GM18498 (cell line): ENCODE data around the gene HDAC4.
A peak's percentile ranks its signal among the peaks of the same experiment; 100 is the strongest.
"Not testable (repeated sequence)": the region's sequence is repeated elsewhere in the genome, so short reads cannot be mapped to it uniquely, and the experiment has no call there.

Experiments
- ATAC-seq: cut with Tn5 transposase; IDR thresholded peaks from one replicate; pipeline ENCODE4 v1.9.1; 2021; ENCODE audit warnings: mild to moderate bottlenecking, moderate library complexity; ENCODE audit not compliant: unreplicated experiment

The HDAC4 gene

GRCh38 chr2:239042046-239042445, 358.8 kb downstream of the HDAC4 start:
- no peak for ATAC-seq

DNA sequence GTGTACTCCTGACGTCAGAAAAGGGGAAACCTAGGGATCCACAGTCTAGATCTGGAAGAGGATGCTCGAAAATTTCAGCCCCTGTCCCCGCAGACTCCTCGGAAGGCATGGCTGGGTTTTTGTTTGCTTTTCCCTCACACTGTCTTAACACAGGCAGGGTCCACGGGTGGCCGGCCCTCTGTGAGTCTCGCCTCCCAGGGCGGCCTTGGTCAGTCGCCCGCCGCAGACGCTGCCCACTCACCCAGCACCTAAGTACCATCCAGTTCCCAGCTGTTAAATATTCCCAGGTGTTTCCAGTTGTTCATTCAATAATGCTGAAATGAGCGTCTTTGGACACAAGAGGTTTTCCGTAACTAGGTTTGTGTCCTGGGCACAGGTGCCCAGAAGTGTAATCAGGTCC, 359.8 kb downstream of the HDAC4 start:
- ATAC-seq = no peak

DNA sequence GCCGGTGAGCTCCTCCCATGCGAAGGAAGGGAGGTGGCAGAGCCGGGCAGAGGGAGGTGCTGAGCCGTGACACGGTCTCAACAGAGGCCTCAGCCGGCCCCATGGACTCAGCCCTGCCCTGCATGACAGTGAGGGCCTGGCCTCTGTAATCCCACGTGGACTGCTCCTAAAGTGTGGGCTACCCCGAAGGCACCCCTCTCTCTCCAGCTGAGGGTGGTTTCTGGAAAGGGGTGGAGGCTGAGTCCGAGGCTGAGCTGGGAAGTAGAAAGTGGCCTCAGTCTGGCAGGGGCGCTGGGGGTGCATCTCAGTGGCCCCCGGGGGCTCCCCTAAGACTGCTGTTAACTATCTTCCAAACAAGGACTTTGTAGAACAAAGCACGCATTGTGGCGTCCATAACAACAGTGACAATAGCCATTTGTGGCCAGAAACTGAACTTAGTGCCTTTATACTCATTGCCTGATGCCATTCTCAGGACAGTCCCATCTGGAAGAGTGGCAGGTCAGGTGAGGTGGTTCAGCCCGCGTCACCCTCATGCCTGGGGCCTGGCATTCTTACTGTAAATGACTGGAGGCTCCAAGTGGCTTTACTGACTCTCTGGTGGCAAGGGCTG, 360.6 kb downstream of the HDAC4 start:
- no peak for ATAC-seq

DNA sequence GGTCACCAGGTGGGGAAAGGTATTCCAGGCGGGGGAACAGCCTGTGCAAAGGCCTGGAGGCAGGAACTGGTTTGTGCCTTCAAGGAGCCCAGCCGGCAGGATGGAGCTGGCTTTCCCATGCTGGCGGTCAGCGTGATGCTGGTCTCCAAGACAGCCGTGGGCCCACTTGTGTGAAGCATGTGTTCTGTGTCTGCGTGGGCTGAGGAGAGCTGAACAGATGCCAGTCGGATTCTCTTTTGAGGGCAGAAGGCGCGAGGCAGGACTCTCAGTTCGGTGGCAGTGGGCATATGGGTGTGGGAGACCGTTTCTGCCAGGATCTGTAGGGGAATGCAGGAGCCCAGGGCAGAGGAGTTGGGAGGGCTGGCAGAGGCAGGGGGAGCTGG, 361.4 kb downstream of the HDAC4 start:
- no peak for ATAC-seq

DNA sequence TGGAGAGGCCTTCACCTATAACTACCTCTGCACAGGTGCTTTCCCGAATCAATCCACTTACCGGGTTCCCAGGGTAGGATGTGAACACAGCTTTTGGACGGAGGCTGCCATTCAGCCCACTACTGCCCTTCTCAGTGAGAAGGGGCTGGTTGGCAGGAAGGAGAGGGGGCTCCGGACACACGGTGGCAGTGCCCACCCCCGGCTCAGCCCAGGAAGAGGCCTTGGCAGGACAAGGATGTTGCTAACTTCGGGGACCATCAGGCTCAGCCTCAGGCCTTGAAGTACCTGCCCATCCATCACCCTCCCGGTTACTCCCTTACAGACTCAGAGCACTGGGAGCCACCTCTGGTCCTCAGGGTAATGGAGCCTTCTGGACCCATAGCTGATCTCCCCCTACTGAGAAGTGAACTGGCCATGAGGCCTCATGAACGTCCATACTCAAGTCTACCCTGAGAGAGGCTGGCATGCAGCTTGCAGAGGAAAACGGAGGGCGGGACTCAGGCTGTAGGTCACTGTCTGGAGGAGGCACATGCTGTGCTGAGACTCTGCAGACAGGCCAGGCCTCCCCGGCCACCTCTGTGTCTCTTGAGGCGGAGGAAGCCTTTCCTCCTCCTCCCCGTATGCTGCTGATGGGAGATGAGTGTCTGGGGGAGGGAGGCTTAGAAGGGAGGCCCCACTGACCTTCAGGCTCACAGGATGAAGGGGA, 361.9 kb downstream of the HDAC4 start:
- ATAC-seq = no peak

DNA sequence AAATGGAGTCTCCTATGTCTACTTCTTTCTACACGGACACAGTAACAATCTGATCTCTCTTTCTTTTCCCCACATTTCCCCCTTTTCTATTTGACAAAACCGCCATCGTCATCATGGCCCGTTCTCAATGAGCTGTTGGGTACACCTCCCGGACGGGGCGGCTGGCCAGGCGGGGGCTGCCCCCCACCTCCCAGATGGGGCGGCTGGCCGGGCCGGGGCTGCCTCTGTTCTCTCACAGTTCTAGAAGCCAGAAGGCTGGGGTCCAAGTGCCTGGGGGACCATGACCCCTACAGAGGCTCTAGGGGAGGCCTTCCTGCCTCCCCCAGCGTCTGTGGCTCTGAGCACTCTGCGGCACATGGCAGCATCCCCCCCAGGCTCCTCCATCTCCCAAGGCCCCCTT, 362.5 kb downstream of the HDAC4 start:
- ATAC-seq = not testable (repeated sequence)

DNA sequence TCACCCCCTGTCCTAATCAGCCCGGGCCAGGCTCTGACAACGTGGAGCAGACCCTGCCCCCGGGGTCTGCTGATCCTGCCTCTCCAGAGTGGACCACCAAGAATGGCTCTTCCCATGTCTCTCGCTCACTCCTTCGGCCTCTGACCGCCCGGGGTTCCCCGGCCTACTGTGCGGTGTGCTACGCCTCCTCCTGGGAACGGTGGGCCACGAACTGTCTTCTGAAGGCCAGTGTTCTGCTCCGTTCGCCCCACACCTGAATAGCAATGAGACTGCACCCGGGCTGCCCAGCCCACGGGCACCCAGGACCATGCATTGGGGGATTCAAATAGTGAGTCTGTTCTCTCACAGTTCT, 363.3 kb downstream of the HDAC4 start:
- ATAC-seq = no peak

DNA sequence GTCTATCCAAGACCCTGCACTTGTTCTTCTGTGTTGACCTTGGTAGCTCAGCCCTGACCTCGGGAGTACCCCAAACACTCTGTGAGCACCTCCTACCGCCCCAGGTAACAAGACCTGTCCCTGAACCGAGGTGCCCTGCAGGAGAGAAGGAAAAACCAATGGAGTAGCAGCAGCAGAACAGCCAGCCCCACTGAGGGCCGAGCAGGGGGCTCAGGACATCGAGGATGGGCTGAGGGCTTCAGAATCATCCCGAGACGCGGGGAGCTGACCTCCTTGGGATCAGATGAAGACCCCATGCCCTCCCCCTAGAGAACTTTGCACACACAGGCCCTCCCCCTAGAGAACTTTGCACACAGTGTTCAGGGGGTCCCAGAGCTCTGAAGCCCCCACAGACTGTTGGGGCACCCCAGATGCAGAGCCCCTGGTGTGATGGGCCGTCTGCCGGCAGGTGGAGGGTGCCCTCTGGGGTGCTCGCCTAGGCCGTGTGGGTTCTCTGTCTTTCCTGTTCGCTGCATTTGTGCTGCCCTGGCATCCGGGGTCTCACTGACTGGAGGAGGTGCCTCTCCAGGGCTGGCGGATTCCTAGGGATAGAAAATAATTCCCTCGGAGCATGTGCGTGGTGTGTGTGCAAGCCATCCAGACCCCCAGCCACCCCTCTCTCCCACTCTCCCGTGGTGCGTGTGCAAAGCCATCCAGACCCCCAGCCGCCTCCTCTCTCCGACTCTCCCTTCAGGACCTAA, 363.8 kb downstream of the HDAC4 start:
- ATAC-seq = no peak

DNA sequence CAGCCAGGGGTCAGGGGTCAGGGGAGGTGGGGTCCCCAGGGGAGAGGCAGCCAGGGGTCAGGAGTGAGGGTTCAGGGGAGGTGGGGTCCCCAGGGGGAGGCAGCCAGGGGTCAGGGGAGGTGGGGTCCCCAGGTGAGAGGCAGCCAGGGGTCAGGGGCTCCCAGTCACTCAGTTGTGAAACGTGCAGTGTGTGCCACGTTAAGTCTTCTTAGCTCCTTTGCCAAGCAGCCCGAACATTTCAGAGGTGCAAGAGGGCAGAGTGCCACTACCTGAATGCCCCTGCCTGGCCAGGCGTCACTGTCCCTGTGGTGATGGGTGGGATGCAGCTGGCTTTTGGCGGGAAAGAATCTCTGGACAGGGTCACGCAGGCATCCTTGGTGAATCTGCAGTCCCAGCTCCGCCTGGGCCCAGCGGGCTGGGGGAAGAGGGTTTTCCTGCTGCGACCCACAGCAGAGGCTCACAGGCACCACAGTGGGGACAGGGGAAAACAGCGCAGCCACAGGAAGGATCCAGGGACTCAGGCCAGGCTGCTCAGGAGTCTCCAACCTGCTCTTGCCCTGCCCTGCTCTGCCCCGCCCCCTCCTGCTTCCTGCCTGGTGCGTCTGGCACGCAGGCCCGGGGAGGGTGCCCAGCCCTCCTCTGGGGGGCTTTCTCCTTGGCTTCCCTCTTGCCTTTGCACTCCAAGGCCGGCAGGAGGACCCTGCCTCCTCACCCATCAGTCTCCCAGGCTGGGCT, 364.7 kb downstream of the HDAC4 start:
- ATAC-seq = no peak

- peak; percentile 66 for ATAC-seq
These were observed 365.4 kb downstream of the HDAC4 start for GRCh38 chr2:239035361-239035814.

DNA sequence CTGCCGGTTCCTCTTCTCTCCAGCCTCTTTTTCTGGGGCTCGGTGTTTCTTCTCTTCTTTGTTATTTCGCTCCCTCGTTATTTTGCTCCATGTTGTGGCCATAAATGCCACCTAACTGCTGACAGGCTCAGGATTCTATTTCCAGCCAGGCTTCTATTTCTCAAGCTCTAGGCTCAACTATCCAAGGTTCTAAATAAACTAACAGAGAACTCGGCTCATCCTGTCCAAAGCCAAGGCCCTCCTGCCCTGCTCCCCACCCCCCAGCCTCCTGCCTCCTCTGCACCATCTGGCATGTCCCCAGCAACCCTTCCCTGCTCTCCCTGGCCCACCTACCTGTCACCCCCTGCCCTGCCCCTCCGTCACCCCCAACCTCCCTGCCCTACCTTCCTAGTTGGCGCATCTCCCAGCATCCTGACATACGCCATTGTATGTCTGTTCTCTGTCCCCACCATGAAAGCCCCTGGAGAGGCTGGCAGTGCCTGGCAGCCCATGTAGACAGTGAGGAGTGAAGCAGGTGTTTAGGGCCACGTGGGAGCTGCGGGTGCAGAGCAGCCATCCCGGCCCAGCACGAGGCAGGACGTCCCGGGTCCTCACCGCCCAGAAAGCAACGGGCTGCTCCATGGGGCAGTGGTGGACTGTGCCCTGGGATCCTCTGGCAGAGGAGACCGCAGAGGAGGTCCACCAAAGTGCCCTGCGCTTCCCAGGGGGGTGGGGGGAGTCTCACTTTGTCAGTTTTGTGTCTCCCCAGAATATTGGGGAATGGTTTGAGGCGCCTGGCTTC, 366.1 kb downstream of the HDAC4 start:
- no peak for ATAC-seq

DNA sequence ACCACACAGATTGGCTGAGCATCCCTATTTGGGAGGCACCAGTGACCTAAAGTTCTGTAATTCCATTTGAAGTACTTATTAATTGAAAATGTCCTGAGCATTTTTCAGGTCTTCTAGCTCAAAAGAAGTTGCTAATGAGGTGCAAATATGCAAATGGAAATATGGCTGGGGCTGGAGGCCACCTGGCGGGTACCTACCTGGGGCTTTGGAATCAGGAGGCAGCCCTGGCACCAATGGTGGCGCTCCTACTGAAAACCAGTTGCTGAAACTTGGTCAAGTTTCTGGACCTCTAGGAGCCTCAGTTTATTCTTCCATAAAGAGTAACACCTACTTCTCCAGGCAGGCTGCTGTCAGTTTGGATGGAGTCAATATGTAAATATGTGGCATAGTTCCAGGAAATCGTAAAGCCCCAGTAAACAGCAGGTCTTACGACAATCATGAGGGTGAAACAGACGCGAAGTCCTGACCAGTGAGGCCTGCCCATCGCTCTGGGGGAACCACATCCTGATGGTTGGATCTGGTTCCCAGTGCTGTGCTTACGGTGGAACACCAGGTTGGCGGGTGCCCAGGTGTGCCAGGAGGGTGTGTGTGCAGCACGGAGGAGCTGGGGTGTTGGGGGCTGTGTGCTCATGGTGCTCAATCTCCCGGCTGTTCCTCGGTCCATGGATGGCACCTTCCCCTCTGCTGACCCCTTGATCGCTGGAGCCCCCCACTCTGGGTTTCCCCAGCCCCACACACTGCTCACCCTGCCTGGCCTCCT, 366.8 kb downstream of the HDAC4 start:
- ATAC-seq = no peak

- ATAC-seq = no peak
These were observed 370.9 kb downstream of the HDAC4 start for GRCh38 chr2:239029958-239030357.

DNA sequence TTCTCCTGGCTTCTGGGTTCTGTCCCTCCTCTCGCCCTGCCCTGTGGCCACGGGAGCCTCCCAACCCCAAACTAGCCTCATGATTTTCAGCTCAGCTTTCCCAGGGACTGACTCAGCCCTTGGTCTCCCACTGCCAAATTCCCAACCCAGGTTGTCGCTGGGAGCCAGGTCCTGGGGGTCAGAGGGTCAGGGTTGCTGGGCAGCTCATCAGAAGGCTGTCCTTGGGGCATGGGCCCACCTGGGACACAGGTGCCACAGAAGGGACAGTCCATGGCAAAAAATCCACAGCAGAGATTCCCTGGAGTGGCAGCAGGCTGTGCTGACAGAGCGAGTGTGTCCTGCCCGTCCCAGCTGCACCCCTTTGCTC, 372.6 kb downstream of the HDAC4 start:
- no peak for ATAC-seq

GRCh38 chr2:239027391-239028252, 373.2 kb downstream of the HDAC4 start:
- no peak for ATAC-seq

DNA sequence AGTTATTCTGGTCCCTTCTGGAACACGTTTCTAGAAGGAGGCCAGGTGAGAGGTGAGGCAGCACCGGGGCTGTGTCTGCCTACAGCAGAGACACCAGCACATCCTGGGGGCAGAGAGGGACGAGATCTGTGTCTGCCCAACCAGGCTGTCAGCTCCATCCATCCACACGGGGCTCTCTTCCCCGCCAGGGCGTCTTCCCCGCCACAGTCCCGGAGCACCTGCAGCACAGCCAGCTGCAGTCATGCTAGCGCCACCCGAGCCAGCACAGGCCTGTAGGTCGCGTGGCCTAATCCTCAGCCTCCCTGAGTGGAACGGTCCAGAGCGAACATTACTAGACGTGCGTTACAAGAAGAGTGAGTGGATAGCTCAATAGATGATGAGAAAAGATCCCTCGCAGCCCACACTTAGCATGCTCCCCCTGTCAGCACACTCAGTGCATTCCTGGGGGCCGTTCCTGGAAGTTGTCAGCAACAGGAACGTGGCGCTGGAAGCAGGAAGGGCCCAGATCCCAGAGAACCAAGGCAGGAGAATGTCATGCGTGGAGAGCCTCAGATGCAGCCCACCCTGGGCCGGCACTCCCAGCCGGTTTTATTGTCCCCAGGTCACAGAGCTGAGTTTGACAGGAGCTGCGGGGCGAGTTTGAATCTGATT, 374.0 kb downstream of the HDAC4 start:
- ATAC-seq = no peak

- no peak for ATAC-seq
These were observed 374.8 kb downstream of the HDAC4 start for GRCh38 chr2:239025951-239026461.

- ATAC-seq = no peak
These were observed 375.6 kb downstream of the HDAC4 start for GRCh38 chr2:239025096-239025801.
